H9 (cell line): ENCODE results near the gene PRPSAP2. TPM values are rescaled to one million over a fixed set of nuclear protein-coding genes. Genes with fewer than 3 reads are reported as not detected.
"Not testable (repeated sequence)": the region's sequence is repeated elsewhere in the genome, so short reads cannot be mapped to it uniquely, and the experiment has no call there.

Experiments
- DNase-seq: peaks from one replicate; pipeline ENCODE4 v3.0.0-alpha.2; 2017
- H2AFZ ChIP-seq: one replicate; pipeline ENCODE4 v1.6.1; 2013; ENCODE audit warnings: mild to moderate bottlenecking, low read length, control low read depth, moderate library complexity
- H2AK5ac ChIP-seq: 2 replicates; pipeline ENCODE4 v1.6.1; 2013; ENCODE audit warnings: low read length, control low read depth, mixed read lengths; ENCODE audit not compliant: insufficient read length
- H2BK120ac ChIP-seq: one replicate; pipeline ENCODE4 v1.6.1; 2013; ENCODE audit warnings: low read depth, mild to moderate bottlenecking, low read length, control low read depth, inconsistent platforms; ENCODE audit not compliant: poor library complexity, severe bottlenecking
- H2BK12ac ChIP-seq: 2 replicates; pipeline ENCODE4 v1.6.1; 2013; ENCODE audit warnings: low read length, control low read depth, mixed read lengths, low read depth; ENCODE audit not compliant: insufficient read length
- H2BK15ac ChIP-seq: 2 replicates; pipeline ENCODE4 v1.6.1; 2013; ENCODE audit warnings: low read depth, low read length, control low read depth
- H2BK20ac ChIP-seq: one replicate; pipeline ENCODE4 v1.6.1; 2013; ENCODE audit warnings: low read depth, mild to moderate bottlenecking, low read length, control low read depth, inconsistent platforms; ENCODE audit not compliant: poor library complexity, severe bottlenecking
- H2BK5ac ChIP-seq: 2 replicates; pipeline ENCODE4 v1.6.1; 2013; ENCODE audit warnings: low read length, control low read depth, mixed read lengths; ENCODE audit not compliant: insufficient read length
- H3K14ac ChIP-seq: 2 replicates; pipeline ENCODE4 v1.6.1; 2013; ENCODE audit warnings: low read length, control low read depth; ENCODE audit not compliant: insufficient read depth
- H3K18ac ChIP-seq: 2 replicates; pipeline ENCODE4 v1.6.1; 2013; ENCODE audit warnings: low read depth, mild to moderate bottlenecking, mixed read lengths, low read length, control low read depth; ENCODE audit not compliant: insufficient read length
- H3K23ac ChIP-seq: 2 replicates; pipeline ENCODE4 v1.6.1; 2013; ENCODE audit warnings: low read length, control low read depth, mixed read lengths, low read depth; ENCODE audit not compliant: insufficient read length
- H3K23me2 ChIP-seq: 2 replicates; pipeline ENCODE4 v1.6.1; 2013; ENCODE audit warnings: low read depth, mild to moderate bottlenecking, mixed read lengths, low read length, control low read depth; ENCODE audit not compliant: insufficient read length, poor library complexity, severe bottlenecking
- H3K27ac ChIP-seq: 2 replicates; pipeline ENCODE4 v1.5.1; 2013; ENCODE audit warnings: low read length, control low read depth, mixed read lengths, low read depth; ENCODE audit not compliant: insufficient read length
- H3K27me3 ChIP-seq: 2 replicates; pipeline ENCODE4 v1.6.1; 2013; ENCODE audit warnings: low read length, control low read depth, inconsistent platforms; ENCODE audit not compliant: insufficient read depth
- H3K4ac ChIP-seq: 2 replicates; pipeline ENCODE4 v1.6.1; 2013; ENCODE audit warnings: low read depth, mild to moderate bottlenecking, control low read depth, inconsistent platforms, low read length, moderate library complexity
- H3K4me1 ChIP-seq: 2 replicates; pipeline ENCODE4 v1.6.1; 2013; ENCODE audit warnings: low read length, control low read depth, inconsistent platforms; ENCODE audit not compliant: insufficient read depth
- H3K4me2 ChIP-seq: 2 replicates; pipeline ENCODE4 v1.6.1; 2013; ENCODE audit warnings: low read length, control low read depth, mixed read lengths; ENCODE audit not compliant: insufficient read length, insufficient read depth
- H3K56ac ChIP-seq: 2 replicates; pipeline ENCODE4 v1.6.1; 2013; ENCODE audit warnings: low read depth, mild to moderate bottlenecking, mixed read lengths, low read length, control low read depth; ENCODE audit not compliant: insufficient read length
- H3K79me1 ChIP-seq: 2 replicates; pipeline ENCODE4 v1.6.1; 2013; ENCODE audit warnings: low read depth, mild to moderate bottlenecking, moderate library complexity, low read length, control low read depth, inconsistent platforms; ENCODE audit not compliant: insufficient read depth, poor library complexity, severe bottlenecking
- H3K79me2 ChIP-seq: 2 replicates; pipeline ENCODE4 v1.6.1; 2013; ENCODE audit warnings: low read length, control low read depth, inconsistent platforms; ENCODE audit not compliant: insufficient read depth
- H3K9ac ChIP-seq: 2 replicates; pipeline ENCODE4 v1.6.1; 2013; ENCODE audit warnings: low read length, control low read depth, mixed read lengths; ENCODE audit not compliant: insufficient read length; ENCODE audit errors: extremely low read depth
- H3K9me3 ChIP-seq: one replicate; pipeline ENCODE4 v1.6.1; 2013; ENCODE audit warnings: low read depth, low read length, inconsistent platforms; ENCODE audit not compliant: control insufficient read depth
- H3T11ph ChIP-seq: one replicate; pipeline ENCODE4 v1.6.1; 2013; ENCODE audit warnings: mild to moderate bottlenecking, low read length, control low read depth, inconsistent platforms
- H4K20me1 ChIP-seq: one replicate; pipeline ENCODE4 v1.6.1; 2013; ENCODE audit not compliant: control insufficient read depth, insufficient read length, insufficient read depth
- H4K5ac ChIP-seq: 2 replicates; pipeline ENCODE4 v1.6.1; 2013; ENCODE audit warnings: low read depth, mild to moderate bottlenecking, mixed read lengths, low read length, control low read depth; ENCODE audit not compliant: insufficient read length
- H4K8ac ChIP-seq: replicated peaks from 2 replicates; pipeline ENCODE4 v1.6.1; 2013; ENCODE audit warnings: low read length, control low read depth, mixed read lengths, low read depth; ENCODE audit not compliant: insufficient read length
- H4K91ac ChIP-seq: 2 replicates; pipeline ENCODE4 v1.6.1; 2013; ENCODE audit warnings: low read depth, mild to moderate bottlenecking, moderate library complexity, mixed read lengths, low read length, control low read depth; ENCODE audit not compliant: insufficient read length
- H3K27ac Mint-ChIP-seq, 3 experiments: 2 replicates in 2 of 3; 3 replicates in 1 of 3; pipeline ENCODE4 v1.8.0; 2020 to 2021; ENCODE audit warnings: mixed read lengths in 3 of 3, mild to moderate bottlenecking in 1 of 3, moderate library complexity in 1 of 3
- H3K27me3 Mint-ChIP-seq: 2 replicates; pipeline ENCODE4 v1.8.0; 2021; ENCODE audit warnings: low read depth, mild to moderate bottlenecking, moderate library complexity, mixed read lengths
- H3K36me3 Mint-ChIP-seq, 3 experiments: 2 replicates in 2 of 3; 3 replicates in 1 of 3; pipeline ENCODE4 v1.8.0; 2020 to 2021; ENCODE audit warnings: low read depth in 3 of 3, mixed read lengths in 3 of 3; ENCODE audit not compliant: insufficient read depth in 1 of 3
- H3K4me1 Mint-ChIP-seq, 2 experiments: 2 replicates each; pipeline ENCODE4 v1.8.0; 2020; ENCODE audit warnings: mixed read lengths in 2 of 2
- H3K4me3 Mint-ChIP-seq, 2 experiments: 2 replicates in 1 of 2; 3 replicates in 1 of 2; pipeline ENCODE4 v1.8.0; 2020 to 2021; ENCODE audit warnings: mild to moderate bottlenecking in 2 of 2, mixed read lengths in 2 of 2, moderate library complexity in 1 of 2
- H3K9me3 Mint-ChIP-seq, 2 experiments: 2 replicates in 1 of 2; 3 replicates in 1 of 2; pipeline ENCODE4 v1.8.0; 2020; ENCODE audit warnings: mild to moderate bottlenecking in 2 of 2, mixed read lengths in 2 of 2, moderate library complexity in 1 of 2
- WGBS: extraction: QIAGEN DNeasy Blood & Tissue Kit; methylation state at CpG from one replicate; pipeline ENCODE4 v1.1.7; 2013; ENCODE audit warnings: missing lambda C conversion rate, low lambda C conversion rate, mixed read lengths; ENCODE audit not compliant: insufficient read length; ENCODE audit errors: extremely low coverage; 5-methylcytosine and 5-hydroxymethylcytosine counted together
- total RNA-seq: library from RNA; stranded (reverse); gene quantifications from 2 replicates; pipeline ENCODE4 v1.2.1, GENCODE V29; 2021

Gene PRPSAP2
- total RNA-seq, 1 experiment from 2014 or later, result 58.0 TPM

DNA sequence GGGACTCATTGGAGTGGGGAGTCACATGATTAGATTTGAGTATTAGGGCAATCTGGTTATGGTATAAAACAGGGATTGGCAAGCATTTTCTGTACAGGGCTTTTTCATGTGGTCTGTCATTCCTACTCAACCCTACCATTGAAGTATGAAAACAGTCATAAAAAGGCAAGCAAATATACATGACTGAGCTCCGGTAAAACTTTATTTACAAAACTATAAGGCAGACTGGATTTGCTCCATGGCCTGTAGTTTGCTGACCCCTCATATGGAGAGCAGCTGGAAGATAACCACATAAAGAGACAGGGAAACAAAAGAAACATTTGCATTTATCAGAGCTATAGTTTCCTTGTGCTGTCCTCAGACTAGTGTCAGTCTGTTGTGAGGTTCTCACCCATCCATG is 30.3 kb upstream of the PRPSAP2 start:
- not testable (repeated sequence) for H3K79me2 ChIP-seq, H2BK15ac ChIP-seq, H3T11ph ChIP-seq, H4K91ac ChIP-seq, DNase-seq, H3K9me3 ChIP-seq, H4K8ac ChIP-seq, H3K14ac ChIP-seq, H3K4me3 Mint-ChIP-seq, H3K23me2 ChIP-seq, H3K9ac ChIP-seq, H3K27ac Mint-ChIP-seq, H3K18ac ChIP-seq, H3K27me3 Mint-ChIP-seq, H3K4me1 ChIP-seq, H3K4ac ChIP-seq, H3K27ac ChIP-seq, H2BK120ac ChIP-seq, H4K20me1 ChIP-seq, H2BK12ac ChIP-seq, H3K36me3 Mint-ChIP-seq, H3K56ac ChIP-seq, H3K4me2 ChIP-seq, H2BK20ac ChIP-seq, H2AK5ac ChIP-seq, H3K9me3 Mint-ChIP-seq, H4K5ac ChIP-seq, H3K23ac ChIP-seq, H2AFZ ChIP-seq, H3K79me1 ChIP-seq, H3K27me3 ChIP-seq, H2BK5ac ChIP-seq, H3K4me1 Mint-ChIP-seq
- no CpG with 5 or more reads among the region's 1 CpG for WGBS
